SK-N-SH treated with all-trans-retinoic acid at 6 μM for 48 hours (cell line): ENCODE measurements around the gene NSMF.

Source experiments
- ATAC-seq: fragments of 200-7000 bp; cut with Tn5 transposase; 3 replicates; pipeline ENCODE4 v1.9.1; 2020; ENCODE audit warnings: mild to moderate bottlenecking, moderate library complexity
- ARNTL ChIP-seq: fragments of 450-650 bp; formaldehyde crosslinking; IDR thresholded peaks from 2 replicates; pipeline ENCODE4 v1.5.0; 2020; ENCODE audit warnings: low read depth, mild to moderate bottlenecking, moderate library complexity, borderline replicate concordance
- BACH2 ChIP-seq: fragments of 250-450 bp; sonication (Bioruptor Pico); IDR thresholded peaks from 2 replicates; pipeline ENCODE4 v1.9.0; 2021; ENCODE audit warnings: mild to moderate bottlenecking, borderline replicate concordance
- CSDC2 ChIP-seq: fragments of 250-450 bp; sonication (Bioruptor Pico); IDR thresholded peaks from 2 replicates; pipeline ENCODE4 v1.5.0; 2020; ENCODE audit warnings: mild to moderate bottlenecking, moderate library complexity
- ESRRG ChIP-seq: fragments of 250-450 bp; sonication (Bioruptor Pico); IDR thresholded peaks from 2 replicates; pipeline ENCODE4 v1.6.1; 2021; ENCODE audit warnings: mild to moderate bottlenecking
- GLIS3 ChIP-seq: fragments of 250-450 bp; sonication (Bioruptor Pico); IDR thresholded peaks from 2 replicates; pipeline ENCODE4 v1.5.0; 2020; ENCODE audit warnings: mild to moderate bottlenecking, moderate library complexity
- ISL1 ChIP-seq: fragments of 250-450 bp; sonication (Bioruptor Pico); IDR thresholded peaks from 2 replicates; pipeline ENCODE4 v2.1.2; 2022; ENCODE audit warnings: mild to moderate bottlenecking, moderate library complexity
- OSR1 ChIP-seq: fragments of 250-450 bp; sonication (Bioruptor Pico); IDR thresholded peaks from 2 replicates; pipeline ENCODE4 v1.8.0; 2022; ENCODE audit warnings: moderate library complexity, mild to moderate bottlenecking, inconsistent platforms
- RARB ChIP-seq: fragments of 250-450 bp; sonication (Bioruptor Pico); IDR thresholded peaks from 2 replicates; pipeline ENCODE4 v1.8.0; 2021; ENCODE audit warnings: mild to moderate bottlenecking, moderate library complexity
- TCF4 ChIP-seq: fragments of 250-450 bp; sonication (Bioruptor Pico); IDR thresholded peaks from 2 replicates; pipeline ENCODE4 v1.8.0; 2021; ENCODE audit warnings: mild to moderate bottlenecking, moderate library complexity, borderline replicate concordance
- TOX ChIP-seq: fragments of 250-450 bp; sonication (Bioruptor Pico); IDR thresholded peaks from 2 replicates; pipeline ENCODE4 v1.8.0; 2021; ENCODE audit warnings: mild to moderate bottlenecking, moderate library complexity, borderline replicate concordance
- ZC3H10 ChIP-seq: fragments of 250-450 bp; sonication (Bioruptor Pico); IDR thresholded peaks from 2 replicates; pipeline ENCODE4 v1.5.1; 2021; ENCODE audit warnings: mild to moderate bottlenecking, moderate library complexity
- ZFP3 ChIP-seq: fragments of 250-450 bp; sonication (Bioruptor Pico); IDR thresholded peaks from 2 replicates; pipeline ENCODE4 v1.5.0; 2020; ENCODE audit warnings: mild to moderate bottlenecking, moderate library complexity
- ZFP30 ChIP-seq: fragments of 450-650 bp; formaldehyde crosslinking; IDR thresholded peaks from 2 replicates; pipeline ENCODE4 v1.5.0; 2022; ENCODE audit warnings: mild to moderate bottlenecking, moderate library complexity
- ZNF565 ChIP-seq: fragments of 450-650 bp; formaldehyde crosslinking; conservative IDR thresholded peaks from 2 replicates; pipeline ENCODE4 v1.5.0; 2020; ENCODE audit warnings: low read depth, mild to moderate bottlenecking, moderate library complexity
- ZNF70 ChIP-seq: fragments of 450-650 bp; formaldehyde crosslinking; IDR thresholded peaks from 2 replicates; pipeline ENCODE4 v1.5.0; 2020; ENCODE audit warnings: mild to moderate bottlenecking, moderate library complexity
- ZNF8 ChIP-seq: fragments of 450-650 bp; formaldehyde crosslinking; IDR thresholded peaks from 2 replicates; pipeline ENCODE4 v1.5.0; 2020; ENCODE audit warnings: mild to moderate bottlenecking, moderate library complexity
- TF ChIP-seq, protein P1 (sequence below): fragments of 250-450 bp; sonication (Bioruptor Pico); IDR thresholded peaks from 2 replicates; pipeline ENCODE4 v1.5.1; 2021; ENCODE audit warnings: mild to moderate bottlenecking, moderate library complexity
- TF ChIP-seq, protein P2 (sequence below): fragments of 250-450 bp; sonication (Bioruptor Pico); IDR thresholded peaks from 2 replicates; pipeline ENCODE4 v1.5.1; 2020; ENCODE audit warnings: low read depth, mild to moderate bottlenecking, moderate library complexity
- TF ChIP-seq, protein P3 (sequence below): fragments of 250-450 bp; sonication (Bioruptor Pico); IDR thresholded peaks from 2 replicates; pipeline ENCODE4 v1.5.0; 2020; ENCODE audit warnings: mild to moderate bottlenecking, moderate library complexity
- TF ChIP-seq, protein P4 (sequence below): fragments of 250-450 bp; sonication (Bioruptor Pico); IDR thresholded peaks from 2 replicates; pipeline ENCODE4 v1.8.0; 2021; ENCODE audit warnings: low read depth, mild to moderate bottlenecking, moderate library complexity, borderline replicate concordance
- TF ChIP-seq, protein P5 (sequence below): fragments of 250-450 bp; sonication (Bioruptor Pico); IDR thresholded peaks from 2 replicates; pipeline ENCODE4 v1.8.0; 2020; ENCODE audit warnings: mild to moderate bottlenecking, moderate library complexity, borderline replicate concordance

NSMF gene

DNA sequence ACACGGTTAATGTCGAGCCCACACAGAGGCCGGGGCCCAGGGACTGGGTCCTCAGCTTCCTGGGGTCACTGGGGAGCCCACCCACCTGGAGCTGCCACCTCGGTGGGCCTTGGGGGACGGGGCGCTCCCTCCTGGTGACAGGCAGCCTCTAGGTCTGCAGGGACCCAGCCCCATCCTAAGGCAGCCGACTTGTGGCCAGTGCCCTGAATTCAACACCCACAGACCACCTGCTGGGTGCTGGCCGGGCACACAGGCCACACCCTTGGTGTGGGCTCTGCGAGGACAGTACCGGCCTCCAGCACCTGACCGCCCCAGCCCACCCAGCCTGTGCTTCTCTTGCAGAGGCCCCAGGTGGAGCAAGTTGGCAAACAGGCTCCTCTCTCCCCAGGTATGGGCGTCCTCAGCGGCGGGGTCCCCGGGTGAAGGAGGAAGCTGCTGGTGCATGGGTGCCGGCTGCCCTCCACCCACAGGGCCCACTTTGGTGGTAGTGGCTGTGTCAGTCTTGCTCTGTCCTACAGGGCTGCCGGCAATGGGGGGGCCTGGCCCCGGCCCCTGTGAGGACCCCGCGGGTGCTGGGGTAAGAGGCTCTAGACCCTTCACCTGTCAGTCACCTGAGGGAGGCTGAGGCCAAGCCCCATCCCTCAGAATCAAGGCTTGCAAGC is 26.3 kb downstream of the NSMF start:
- TF ChIP-seq, protein P1, sequence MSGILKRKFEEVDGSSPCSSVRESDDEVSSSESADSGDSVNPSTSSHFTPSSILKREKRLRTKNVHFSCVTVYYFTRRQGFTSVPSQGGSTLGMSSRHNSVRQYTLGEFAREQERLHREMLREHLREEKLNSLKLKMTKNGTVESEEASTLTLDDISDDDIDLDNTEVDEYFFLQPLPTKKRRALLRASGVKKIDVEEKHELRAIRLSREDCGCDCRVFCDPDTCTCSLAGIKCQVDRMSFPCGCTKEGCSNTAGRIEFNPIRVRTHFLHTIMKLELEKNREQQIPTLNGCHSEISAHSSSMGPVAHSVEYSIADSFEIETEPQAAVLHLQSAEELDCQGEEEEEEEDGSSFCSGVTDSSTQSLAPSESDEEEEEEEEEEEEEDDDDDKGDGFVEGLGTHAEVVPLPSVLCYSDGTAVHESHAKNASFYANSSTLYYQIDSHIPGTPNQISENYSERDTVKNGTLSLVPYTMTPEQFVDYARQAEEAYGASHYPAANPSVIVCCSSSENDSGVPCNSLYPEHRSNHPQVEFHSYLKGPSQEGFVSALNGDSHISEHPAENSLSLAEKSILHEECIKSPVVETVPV (CRISPR knock-in tag) = no peak
- TF ChIP-seq ZNF8 (CRISPR knock-in tag) (no peak), ARNTL (CRISPR knock-in tag) (no peak), TOX (no peak), RARB (CRISPR knock-in tag) (no peak), ISL1 (CRISPR knock-in tag) (no peak), ESRRG (CRISPR knock-in tag) (no peak), ZFP30 (CRISPR knock-in tag) (no peak), BACH2 (CRISPR knock-in tag) (no peak), ZFP3 (no peak), ZC3H10 (CRISPR knock-in tag) (no peak), TCF4 (CRISPR knock-in tag) (no peak), CSDC2 (CRISPR knock-in tag) (no peak), ZNF565 (CRISPR knock-in tag) (no peak), GLIS3 (CRISPR knock-in tag) (no peak)
- TF ChIP-seq, protein P2, sequence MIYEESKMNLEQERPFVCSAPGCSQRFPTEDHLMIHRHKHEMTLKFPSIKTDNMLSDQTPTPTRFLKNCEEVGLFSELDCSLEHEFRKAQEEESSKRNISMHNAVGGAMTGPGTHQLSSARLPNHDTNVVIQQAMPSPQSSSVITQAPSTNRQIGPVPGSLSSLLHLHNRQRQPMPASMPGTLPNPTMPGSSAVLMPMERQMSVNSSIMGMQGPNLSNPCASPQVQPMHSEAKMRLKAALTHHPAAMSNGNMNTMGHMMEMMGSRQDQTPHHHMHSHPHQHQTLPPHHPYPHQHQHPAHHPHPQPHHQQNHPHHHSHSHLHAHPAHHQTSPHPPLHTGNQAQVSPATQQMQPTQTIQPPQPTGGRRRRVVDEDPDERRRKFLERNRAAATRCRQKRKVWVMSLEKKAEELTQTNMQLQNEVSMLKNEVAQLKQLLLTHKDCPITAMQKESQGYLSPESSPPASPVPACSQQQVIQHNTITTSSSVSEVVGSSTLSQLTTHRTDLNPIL = no peak
- TF ChIP-seq, protein P3, sequence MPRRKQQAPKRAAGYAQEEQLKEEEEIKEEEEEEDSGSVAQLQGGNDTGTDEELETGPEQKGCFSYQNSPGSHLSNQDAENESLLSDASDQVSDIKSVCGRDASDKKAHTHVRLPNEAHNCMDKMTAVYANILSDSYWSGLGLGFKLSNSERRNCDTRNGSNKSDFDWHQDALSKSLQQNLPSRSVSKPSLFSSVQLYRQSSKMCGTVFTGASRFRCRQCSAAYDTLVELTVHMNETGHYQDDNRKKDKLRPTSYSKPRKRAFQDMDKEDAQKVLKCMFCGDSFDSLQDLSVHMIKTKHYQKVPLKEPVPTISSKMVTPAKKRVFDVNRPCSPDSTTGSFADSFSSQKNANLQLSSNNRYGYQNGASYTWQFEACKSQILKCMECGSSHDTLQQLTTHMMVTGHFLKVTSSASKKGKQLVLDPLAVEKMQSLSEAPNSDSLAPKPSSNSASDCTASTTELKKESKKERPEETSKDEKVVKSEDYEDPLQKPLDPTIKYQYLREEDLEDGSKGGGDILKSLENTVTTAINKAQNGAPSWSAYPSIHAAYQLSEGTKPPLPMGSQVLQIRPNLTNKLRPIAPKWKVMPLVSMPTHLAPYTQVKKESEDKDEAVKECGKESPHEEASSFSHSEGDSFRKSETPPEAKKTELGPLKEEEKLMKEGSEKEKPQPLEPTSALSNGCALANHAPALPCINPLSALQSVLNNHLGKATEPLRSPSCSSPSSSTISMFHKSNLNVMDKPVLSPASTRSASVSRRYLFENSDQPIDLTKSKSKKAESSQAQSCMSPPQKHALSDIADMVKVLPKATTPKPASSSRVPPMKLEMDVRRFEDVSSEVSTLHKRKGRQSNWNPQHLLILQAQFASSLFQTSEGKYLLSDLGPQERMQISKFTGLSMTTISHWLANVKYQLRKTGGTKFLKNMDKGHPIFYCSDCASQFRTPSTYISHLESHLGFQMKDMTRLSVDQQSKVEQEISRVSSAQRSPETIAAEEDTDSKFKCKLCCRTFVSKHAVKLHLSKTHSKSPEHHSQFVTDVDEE = no peak
- TF ChIP-seq, protein P4, sequence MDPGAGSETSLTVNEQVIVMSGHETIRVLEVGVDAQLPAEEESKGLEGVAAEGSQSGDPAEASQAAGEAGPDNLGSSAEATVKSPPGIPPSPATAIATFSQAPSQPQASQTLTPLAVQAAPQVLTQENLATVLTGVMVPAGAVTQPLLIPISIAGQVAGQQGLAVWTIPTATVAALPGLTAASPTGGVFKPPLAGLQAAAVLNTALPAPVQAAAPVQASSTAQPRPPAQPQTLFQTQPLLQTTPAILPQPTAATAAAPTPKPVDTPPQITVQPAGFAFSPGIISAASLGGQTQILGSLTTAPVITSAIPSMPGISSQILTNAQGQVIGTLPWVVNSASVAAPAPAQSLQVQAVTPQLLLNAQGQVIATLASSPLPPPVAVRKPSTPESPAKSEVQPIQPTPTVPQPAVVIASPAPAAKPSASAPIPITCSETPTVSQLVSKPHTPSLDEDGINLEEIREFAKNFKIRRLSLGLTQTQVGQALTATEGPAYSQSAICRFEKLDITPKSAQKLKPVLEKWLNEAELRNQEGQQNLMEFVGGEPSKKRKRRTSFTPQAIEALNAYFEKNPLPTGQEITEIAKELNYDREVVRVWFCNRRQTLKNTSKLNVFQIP (CRISPR knock-in tag) = no peak
- TF ChIP-seq, protein P5, sequence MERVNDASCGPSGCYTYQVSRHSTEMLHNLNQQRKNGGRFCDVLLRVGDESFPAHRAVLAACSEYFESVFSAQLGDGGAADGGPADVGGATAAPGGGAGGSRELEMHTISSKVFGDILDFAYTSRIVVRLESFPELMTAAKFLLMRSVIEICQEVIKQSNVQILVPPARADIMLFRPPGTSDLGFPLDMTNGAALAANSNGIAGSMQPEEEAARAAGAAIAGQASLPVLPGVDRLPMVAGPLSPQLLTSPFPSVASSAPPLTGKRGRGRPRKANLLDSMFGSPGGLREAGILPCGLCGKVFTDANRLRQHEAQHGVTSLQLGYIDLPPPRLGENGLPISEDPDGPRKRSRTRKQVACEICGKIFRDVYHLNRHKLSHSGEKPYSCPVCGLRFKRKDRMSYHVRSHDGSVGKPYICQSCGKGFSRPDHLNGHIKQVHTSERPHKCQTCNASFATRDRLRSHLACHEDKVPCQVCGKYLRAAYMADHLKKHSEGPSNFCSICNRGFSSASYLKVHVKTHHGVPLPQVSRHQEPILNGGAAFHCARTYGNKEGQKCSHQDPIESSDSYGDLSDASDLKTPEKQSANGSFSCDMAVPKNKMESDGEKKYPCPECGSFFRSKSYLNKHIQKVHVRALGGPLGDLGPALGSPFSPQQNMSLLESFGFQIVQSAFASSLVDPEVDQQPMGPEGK (CRISPR knock-in tag) = no peak
- ATAC-seq = no peak

DNA sequence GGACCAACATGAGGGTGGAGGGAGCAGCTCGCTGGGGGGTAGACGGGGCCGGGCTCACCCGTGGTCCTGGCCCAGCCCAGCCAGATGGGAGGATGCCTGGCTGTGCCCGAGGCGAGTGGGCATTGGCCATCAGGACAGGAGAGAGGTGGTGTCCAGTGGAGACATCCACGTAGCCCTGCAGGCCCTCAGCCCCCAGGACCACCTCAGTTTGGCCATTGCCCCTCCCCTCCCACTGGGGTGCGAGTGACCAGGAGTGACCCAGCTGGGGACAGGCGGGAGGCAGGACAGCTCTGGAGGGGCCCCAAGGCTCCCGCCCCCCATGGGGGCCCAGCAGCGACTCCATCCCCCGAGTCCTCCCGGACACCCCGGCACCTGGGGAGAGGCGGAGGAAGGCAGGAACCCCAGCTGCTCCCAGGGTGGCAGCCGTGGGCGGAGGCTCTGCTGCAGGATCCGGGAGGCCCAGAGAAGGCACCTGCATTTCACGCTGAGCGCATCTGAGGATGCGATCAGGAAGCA is 27.7 kb downstream of the NSMF start:
- no peak for ATAC-seq
- TF ChIP-seq, protein P5 (CRISPR knock-in tag) = no peak
- TF ChIP-seq ZFP30 (CRISPR knock-in tag) (no peak), GLIS3 (CRISPR knock-in tag) (no peak), ZNF70 (CRISPR knock-in tag) (no peak), RARB (CRISPR knock-in tag) (no peak), OSR1 (CRISPR knock-in tag) (no peak), CSDC2 (CRISPR knock-in tag) (no peak), ZFP3 (no peak), ZNF8 (CRISPR knock-in tag) (no peak)
- TF ChIP-seq, protein P4 (CRISPR knock-in tag) = no peak
- TF ChIP-seq, protein P3 = no peak
